ENCODE data around the gene SH3RF2.

Gene SH3RF2

GRCh38 chr5:146041180-146041789 is 104.9 kb downstream of the SH3RF2 start:
- no peaks in the 10 kb centered on the region for H3K36me3 ChIP-seq (ENCODE audit: control insufficient read depth, insufficient read depth, low read length)
- no peaks in the 10 kb centered on the region for H3K9me3 ChIP-seq (ENCODE audit: control insufficient read depth, low read length)
- H3K4me3 ChIP-seq (ENCODE audit: extremely low read depth, insufficient read depth, low read length, poor library complexity, severe bottlenecking): no peak overlapping the region
- H3K27ac ChIP-seq (ENCODE audit: low read depth, low read length, severe bottlenecking): no peak overlapping the region
- peaks cover 15% of the 10 kb centered on the region for H3K4me1 ChIP-seq (ENCODE audit: control insufficient read depth, insufficient read depth, low read length, poor library complexity, severe bottlenecking)
- whole genome bisulfite sequencing, 2 experiments (ENCODE audit: insufficient coverage in 2 of 2): 82 to 83% methylated on average over 6 to 9 of the region's 10 CpGs

DNA sequence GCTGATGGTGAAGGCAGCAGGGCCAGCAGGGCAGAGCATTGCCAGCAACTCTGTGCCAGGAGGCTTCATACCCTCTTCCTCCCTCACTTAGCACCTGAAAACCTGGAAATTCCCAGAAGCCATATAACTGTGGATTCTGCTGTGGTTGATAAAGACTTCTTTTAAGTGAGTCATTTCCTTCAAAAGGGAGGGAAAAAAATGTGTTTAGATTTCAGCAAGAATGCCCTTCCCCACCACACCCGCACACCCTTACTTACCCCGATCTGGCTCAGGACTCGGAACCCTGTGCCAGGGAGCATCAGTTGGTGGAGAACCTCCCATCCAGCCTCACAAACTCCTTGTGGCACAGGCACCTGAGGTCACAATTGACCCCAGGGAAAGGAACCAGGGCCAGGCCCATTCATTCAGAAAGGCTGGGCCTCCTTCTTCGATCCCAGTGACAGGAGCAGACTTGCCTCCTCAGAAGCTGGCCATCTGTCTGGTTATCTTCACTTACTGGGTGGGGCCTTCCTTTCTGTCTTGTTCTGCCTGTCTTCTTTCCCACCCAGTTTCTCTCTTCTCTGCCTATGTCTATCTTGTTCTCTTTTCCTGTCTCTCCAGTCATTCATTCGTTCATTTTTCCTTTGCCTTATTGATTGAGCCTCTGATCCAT is 106.4 kb downstream of the SH3RF2 start:
- no peak overlapping the region for H3K4me3 ChIP-seq (ENCODE audit: extremely low read depth, insufficient read depth, low read length, poor library complexity, severe bottlenecking)
- no peak overlapping the region for H3K27ac ChIP-seq (ENCODE audit: low read depth, low read length, severe bottlenecking)
- H3K9me3 ChIP-seq (ENCODE audit: control insufficient read depth, low read length): no peaks in the 10 kb centered on the region
- peaks cover 15% of the 10 kb centered on the region for H3K4me1 ChIP-seq (ENCODE audit: control insufficient read depth, insufficient read depth, low read length, poor library complexity, severe bottlenecking)
- WGBS, 2 experiments (ENCODE audit: insufficient coverage in 2 of 2): 88 to 90% methylated on average over 2 to 3 of the region's 5 CpGs
- H3K36me3 ChIP-seq (ENCODE audit: control insufficient read depth, insufficient read depth, low read length): no peaks in the 10 kb centered on the region

- H3K9me3 ChIP-seq (ENCODE audit: control insufficient read depth, low read length): no peaks in the 10 kb centered on the region
- 96 to 100% methylated on average over 3 of the region's 4 CpGs for WGBS, 2 experiments (ENCODE audit: insufficient coverage in 2 of 2)
- no peak overlapping the region for H3K4me3 ChIP-seq (ENCODE audit: extremely low read depth, insufficient read depth, low read length, poor library complexity, severe bottlenecking)
- peaks cover 15% of the 10 kb centered on the region for H3K4me1 ChIP-seq (ENCODE audit: control insufficient read depth, insufficient read depth, low read length, poor library complexity, severe bottlenecking)
- no peaks in the 10 kb centered on the region for H3K36me3 ChIP-seq (ENCODE audit: control insufficient read depth, insufficient read depth, low read length)
- H3K27ac ChIP-seq (ENCODE audit: low read depth, low read length, severe bottlenecking): no peak overlapping the region
Observed at GRCh38 chr5:146043722-146044121, 107.3 kb downstream of the SH3RF2 start.

DNA sequence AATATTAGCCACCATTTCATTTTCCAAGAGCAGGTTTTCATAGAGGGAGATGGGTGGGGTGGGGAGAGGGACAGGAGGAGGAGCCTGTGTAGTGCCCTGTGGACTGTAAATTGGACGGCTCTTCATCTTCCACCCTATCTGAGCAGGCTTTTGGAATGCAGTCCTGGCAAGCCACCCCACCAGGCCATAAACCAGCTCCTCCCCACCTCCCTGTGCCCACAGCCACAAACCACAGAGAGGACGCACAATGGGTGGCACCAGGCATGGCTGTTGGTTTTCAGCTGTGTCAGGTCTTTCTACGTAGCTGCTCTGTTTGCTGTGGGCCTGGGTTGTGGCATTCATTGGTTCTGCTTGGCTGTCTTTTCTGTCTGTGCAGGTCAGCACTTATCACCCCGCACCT is 111.0 kb downstream of the SH3RF2 start:
- Histone ChIP-seq H3K36me3 (ENCODE audit: control insufficient read depth, insufficient read depth, low read length) (no peaks in the 10 kb centered on the region), H3K9me3 (ENCODE audit: control insufficient read depth, low read length) (no peaks in the 10 kb centered on the region), H3K27ac (ENCODE audit: low read depth, low read length, severe bottlenecking) (no peak overlapping the region), H3K4me1 (ENCODE audit: control insufficient read depth, insufficient read depth, low read length, poor library complexity, severe bottlenecking) (peaks cover 9% of the 10 kb centered on the region), H3K4me3 (ENCODE audit: extremely low read depth, insufficient read depth, low read length, poor library complexity, severe bottlenecking) (no peak overlapping the region)
- 85 to 95% methylated on average over 2 to 3 of the region's 4 CpGs for WGBS, 2 experiments (ENCODE audit: insufficient coverage in 2 of 2)

DNA sequence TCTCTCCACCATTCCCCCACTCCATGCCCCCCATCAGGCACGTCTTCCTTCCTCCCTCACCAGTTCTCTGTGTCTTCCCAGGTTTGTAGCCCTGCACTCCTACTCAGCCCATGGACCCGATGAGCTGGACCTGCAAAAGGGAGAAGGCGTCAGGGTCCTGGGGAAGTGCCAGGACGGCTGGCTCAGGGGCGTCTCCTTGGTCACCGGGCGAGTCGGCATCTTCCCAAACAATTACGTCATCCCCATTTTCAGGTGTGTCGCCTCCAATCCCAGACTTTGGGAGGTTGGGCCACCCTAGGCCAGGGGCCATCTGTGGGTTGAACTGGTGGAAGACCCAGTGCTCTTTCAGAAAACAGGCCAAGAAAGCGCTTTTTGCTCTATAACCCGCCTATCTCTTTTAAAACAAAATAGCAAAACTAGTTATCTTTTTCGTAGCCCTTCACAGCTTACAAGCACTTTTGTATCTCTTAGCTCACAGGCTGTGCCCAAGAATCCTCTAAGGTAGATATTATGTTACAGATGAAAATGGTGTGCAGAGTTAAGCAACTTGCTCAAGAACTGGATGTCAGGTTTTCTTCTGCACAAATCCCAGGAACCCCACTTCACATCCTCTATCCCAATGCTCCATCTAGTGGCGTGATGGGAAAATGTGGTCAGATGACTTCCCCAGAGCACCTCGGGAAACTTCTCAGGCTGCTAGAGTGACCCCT is 112.8 kb downstream of the SH3RF2 start:
- no peaks in the 10 kb centered on the region for H3K36me3 ChIP-seq (ENCODE audit: control insufficient read depth, insufficient read depth, low read length)
- no peaks in the 10 kb centered on the region for H3K9me3 ChIP-seq (ENCODE audit: control insufficient read depth, low read length)
- H3K4me3 ChIP-seq (ENCODE audit: extremely low read depth, insufficient read depth, low read length, poor library complexity, severe bottlenecking): no peak overlapping the region
- no peaks in the 10 kb centered on the region for H3K4me1 ChIP-seq (ENCODE audit: control insufficient read depth, insufficient read depth, low read length, poor library complexity, severe bottlenecking)
- no peak overlapping the region for H3K27ac ChIP-seq (ENCODE audit: low read depth, low read length, severe bottlenecking)
- WGBS, 2 experiments (ENCODE audit: insufficient coverage in 2 of 2): 80 to 86% methylated on average over 6 to 11 of the region's 15 CpGs

DNA sequence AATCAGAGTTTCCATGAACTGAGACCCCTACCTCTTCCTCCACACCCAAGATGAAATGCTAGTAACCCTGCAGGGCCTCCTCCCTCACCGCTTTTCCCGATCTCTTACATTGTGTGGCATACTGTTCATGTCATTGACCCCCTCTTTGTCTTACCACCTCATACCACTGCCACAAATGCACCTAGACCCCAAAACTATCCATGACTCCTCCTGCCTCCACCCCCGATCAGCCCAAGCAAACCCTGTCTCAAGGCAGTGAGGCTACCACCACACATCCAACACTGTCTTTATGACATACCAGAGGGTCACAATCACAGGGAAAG is 113.3 kb downstream of the SH3RF2 start:
- Histone ChIP-seq H3K36me3 (ENCODE audit: control insufficient read depth, insufficient read depth, low read length) (no peaks in the 10 kb centered on the region), H3K4me1 (ENCODE audit: control insufficient read depth, insufficient read depth, low read length, poor library complexity, severe bottlenecking) (no peaks in the 10 kb centered on the region), H3K9me3 (ENCODE audit: control insufficient read depth, low read length) (no peaks in the 10 kb centered on the region), H3K27ac (ENCODE audit: low read depth, low read length, severe bottlenecking) (no peak overlapping the region), H3K4me3 (ENCODE audit: extremely low read depth, insufficient read depth, low read length, poor library complexity, severe bottlenecking) (no peak overlapping the region)
- WGBS, 2 experiments (ENCODE audit: insufficient coverage in 2 of 2): 66 to 92% methylated on average over 3 of the region's 3 CpGs

DNA sequence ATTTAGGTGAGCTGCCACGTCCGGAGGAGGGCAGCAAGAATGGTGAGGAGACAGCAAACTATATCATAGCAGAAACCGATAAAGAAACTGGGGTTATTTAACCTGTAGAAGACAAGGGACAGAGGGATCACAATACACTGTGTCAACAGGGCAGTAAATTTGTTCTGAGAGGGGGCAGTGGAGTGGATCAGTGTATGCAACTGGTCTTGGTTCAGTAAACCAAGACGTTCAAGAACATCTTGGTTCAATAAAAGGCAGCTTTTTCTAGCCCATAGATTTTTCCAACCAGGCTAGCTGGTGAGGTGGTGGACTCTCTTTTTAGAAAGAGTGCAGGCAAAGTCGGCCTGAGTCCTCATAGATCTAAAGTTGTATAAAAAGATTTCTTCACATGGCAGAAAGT is 113.7 kb downstream of the SH3RF2 start:
- no peaks in the 10 kb centered on the region for H3K36me3 ChIP-seq (ENCODE audit: control insufficient read depth, insufficient read depth, low read length)
- 75 to 78% methylated on average over 4 to 5 of the region's 5 CpGs for WGBS, 2 experiments (ENCODE audit: insufficient coverage in 2 of 2)

DNA sequence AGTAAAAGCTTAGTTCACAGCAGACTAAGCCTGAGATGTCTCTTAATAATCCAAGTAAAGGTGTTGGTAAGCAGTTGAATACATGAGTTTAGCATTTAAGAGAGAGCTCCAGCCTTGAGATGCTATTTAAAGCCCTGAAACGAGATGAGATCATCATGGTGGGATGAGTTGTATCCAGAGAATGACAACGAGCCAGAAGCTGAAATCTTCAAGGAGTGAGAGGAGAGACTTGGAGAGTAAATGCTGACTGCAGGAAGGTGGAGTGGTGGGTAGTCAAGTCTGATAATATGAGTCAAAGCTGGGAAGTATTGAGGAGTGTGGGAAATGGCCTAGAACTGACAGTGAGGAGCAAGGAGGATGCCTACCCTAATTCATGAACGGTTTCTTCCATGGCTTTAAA is 115.3 kb downstream of the SH3RF2 start:
- no peaks in the 10 kb centered on the region for H3K36me3 ChIP-seq (ENCODE audit: control insufficient read depth, insufficient read depth, low read length)
- H3K27ac ChIP-seq (ENCODE audit: low read depth, low read length, severe bottlenecking): no peak overlapping the region
- WGBS, 2 experiments (ENCODE audit: insufficient coverage in 2 of 2): 70 to 77% methylated on average over 2 to 3 of the region's 3 CpGs
- H3K4me3 ChIP-seq (ENCODE audit: extremely low read depth, insufficient read depth, low read length, poor library complexity, severe bottlenecking): no peak overlapping the region
- no peaks in the 10 kb centered on the region for H3K4me1 ChIP-seq (ENCODE audit: control insufficient read depth, insufficient read depth, low read length, poor library complexity, severe bottlenecking)
- no peaks in the 10 kb centered on the region for H3K9me3 ChIP-seq (ENCODE audit: control insufficient read depth, low read length)

More for the DNA sequence above, 113.7 kb downstream of the SH3RF2 start:
- Histone ChIP-seq H3K4me1 (ENCODE audit: control insufficient read depth, insufficient read depth, low read length, poor library complexity, severe bottlenecking) (no peaks in the 10 kb centered on the region), H3K4me3 (ENCODE audit: extremely low read depth, insufficient read depth, low read length, poor library complexity, severe bottlenecking) (no peak overlapping the region), H3K27ac (ENCODE audit: low read depth, low read length, severe bottlenecking) (no peak overlapping the region), H3K9me3 (ENCODE audit: control insufficient read depth, low read length) (no peaks in the 10 kb centered on the region)

GRCh38 chr5:146052780-146053179 is 116.4 kb downstream of the SH3RF2 start:
- no peaks in the 10 kb centered on the region for H3K9me3 ChIP-seq (ENCODE audit: control insufficient read depth, low read length)
- H3K36me3 ChIP-seq (ENCODE audit: control insufficient read depth, insufficient read depth, low read length): no peaks in the 10 kb centered on the region
- H3K27ac ChIP-seq (ENCODE audit: low read depth, low read length, severe bottlenecking): no peak overlapping the region
- no peak overlapping the region for H3K4me3 ChIP-seq (ENCODE audit: extremely low read depth, insufficient read depth, low read length, poor library complexity, severe bottlenecking)
- no peaks in the 10 kb centered on the region for H3K4me1 ChIP-seq (ENCODE audit: control insufficient read depth, insufficient read depth, low read length, poor library complexity, severe bottlenecking)

GRCh38 chr5:146055432-146055831 is 119.1 kb downstream of the SH3RF2 start:
- no CpG with 5 or more reads among the region's 2 CpGs for WGBS, 2 experiments (ENCODE audit: insufficient coverage in 2 of 2)
- H3K9me3 ChIP-seq (ENCODE audit: control insufficient read depth, low read length): no peaks in the 10 kb centered on the region
- no peak overlapping the region for H3K27ac ChIP-seq (ENCODE audit: low read depth, low read length, severe bottlenecking)
- H3K36me3 ChIP-seq (ENCODE audit: control insufficient read depth, insufficient read depth, low read length): no peaks in the 10 kb centered on the region
- H3K4me3 ChIP-seq (ENCODE audit: extremely low read depth, insufficient read depth, low read length, poor library complexity, severe bottlenecking): no peak overlapping the region
- no peaks in the 10 kb centered on the region for H3K4me1 ChIP-seq (ENCODE audit: control insufficient read depth, insufficient read depth, low read length, poor library complexity, severe bottlenecking)

Data from mesodermal cell (in vitro differentiated cells).